OCI-LY7 (cell line): ENCODE results near the gene GRAMD2B.

Experiments
- CTCF ChIP-seq: fragments of 200-600 bp; sonication (generic); conservative IDR thresholded peaks from 2 replicates; pipeline ENCODE4 v1.5.1; 2014; ENCODE audit warnings: mild to moderate bottlenecking, antibody characterized with exemption, low read length, moderate library complexity, mixed read lengths
- EZH2phosphoT487 ChIP-seq: fragments of 200-600 bp; sonication (generic); IDR thresholded peaks from 2 replicates; pipeline ENCODE4 v1.6.1; 2018; ENCODE audit warnings: low read depth, borderline replicate concordance, mild to moderate bottlenecking, mixed run types, antibody characterized with exemption, low read length, moderate library complexity, mixed read lengths

GRCh38 chr5:126384985-126385384 is 38.2 kb upstream of the GRAMD2B start:
- TF ChIP-seq CTCF, result no peak
- TF ChIP-seq EZH2phosphoT487, result no peak
